ENCODE results near the gene POGLUT2. TPM values are rescaled to one million over a fixed set of nuclear protein-coding genes. Genes with fewer than 3 reads are reported as not detected.

POGLUT2 gene
- total RNA-seq = 12.2 and 19.9 TPM in 2 replicates

DNA sequence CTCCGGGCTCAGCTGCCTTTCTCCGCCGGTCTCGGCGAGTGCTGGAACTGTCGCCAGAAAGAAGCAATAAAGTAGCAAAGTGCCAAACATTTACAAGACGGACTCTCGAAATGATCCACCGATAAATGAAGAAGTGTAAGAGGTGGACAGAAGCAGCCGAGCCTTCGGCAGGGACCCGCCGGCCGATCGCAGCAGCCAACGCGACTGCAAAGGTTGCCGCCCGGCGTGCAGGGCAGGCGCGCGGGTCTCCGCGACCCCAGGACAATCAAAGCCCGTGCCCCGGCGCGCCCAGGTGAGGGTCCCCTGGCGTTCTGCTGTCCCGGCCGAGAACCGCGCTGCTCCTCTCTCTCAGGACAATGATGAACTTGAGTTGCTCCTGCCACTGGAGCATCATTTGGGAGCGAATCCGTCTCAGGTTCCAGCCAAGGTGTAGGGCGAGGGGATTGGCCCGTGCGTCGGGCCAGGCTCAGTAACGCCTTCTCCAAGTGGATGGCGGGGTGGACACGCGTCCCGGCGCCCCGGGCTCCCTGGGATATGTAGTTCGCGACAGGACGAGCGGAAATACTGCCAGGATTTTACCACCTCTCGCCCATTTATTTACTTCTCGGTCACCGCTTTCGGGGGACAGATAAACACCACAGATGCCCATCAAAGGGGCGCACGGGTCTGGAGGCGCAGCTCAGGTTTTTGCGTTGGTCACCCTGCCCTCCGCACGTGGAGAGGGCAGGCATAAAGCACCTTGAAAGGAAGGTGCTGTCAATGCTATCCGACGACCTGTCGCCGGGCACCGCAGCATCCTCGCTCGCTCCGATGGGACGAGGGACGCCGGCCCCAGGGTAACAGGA, at the start of gene POGLUT2, which contains the start of gene BIVM:
Gene POGLUT2 (minus strand): TSS at position 396 of the 845 bp plus-strand sequence. CDS start 306 bp downstream, at position 90.
Gene BIVM (plus strand): TSS at position 539 of the 845 bp plus-strand sequence. CDS start 8,149 bp downstream, outside the sequence.

GRCh38 chr13:102845630-102846260, 47.0 kb upstream of the POGLUT2 start, which contains the start of gene ERCC5:
TSS of gene ERCC5 (plus strand) at chr13:102846032. CDS start at chr13:102846267, 235 bp downstream.

DNA sequence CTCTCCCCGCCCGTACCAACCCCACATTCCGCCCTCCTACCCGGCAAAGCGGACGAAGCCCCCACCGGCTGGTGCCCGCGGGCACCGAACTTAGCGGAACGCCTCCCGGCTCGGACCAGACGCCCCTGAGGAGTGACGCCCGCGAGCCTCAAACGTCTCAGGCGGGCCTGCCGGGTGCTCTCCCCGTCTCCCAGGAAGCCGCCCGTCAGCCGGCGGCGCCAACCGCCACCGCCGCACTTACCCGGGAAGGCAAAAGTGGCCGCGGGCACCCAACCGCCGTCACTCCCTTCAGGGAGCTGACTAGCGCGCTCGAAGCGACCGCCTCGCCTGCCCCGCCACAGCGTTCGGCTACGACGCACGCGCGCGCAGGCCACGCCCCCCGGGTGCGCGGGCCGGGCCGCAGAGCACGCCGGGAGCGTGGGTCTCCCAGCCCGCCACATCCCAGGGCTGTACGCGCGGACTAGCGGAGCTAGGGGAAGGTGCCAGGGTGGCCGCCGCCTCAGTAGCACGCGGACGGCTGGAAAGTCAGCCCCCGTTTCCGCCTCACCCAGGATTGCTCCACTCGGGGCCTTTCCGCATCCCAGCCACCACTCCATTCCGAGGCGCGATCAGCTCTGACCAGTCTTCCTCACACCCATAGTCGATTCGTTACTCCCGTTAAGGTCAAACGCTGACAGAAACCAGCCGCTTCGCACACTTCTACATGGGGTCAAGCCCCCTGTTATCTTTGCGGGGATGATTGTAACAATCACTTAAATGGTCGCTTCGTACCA, 25.1 kb downstream of the POGLUT2 start, which contains the start of gene TEX30:
Gene TEX30 (minus strand): TSS at position 346 of the 773 bp plus-strand sequence. CDS start 3,760 bp downstream, outside the sequence.

Other genes starting within 250 kb of the POGLUT2 start
- 45.4 and 49.2 TPM in 2 replicates for gene TPP2, start 202.0 kb downstream of the POGLUT2 start, total RNA-seq
- gene METTL21C, start 103.9 kb downstream of the POGLUT2 start, total RNA-seq = not detected in 2 replicates
- gene TEX30, start 25.2 kb downstream of the POGLUT2 start, total RNA-seq = 5.7 and 8.6 TPM in 2 replicates
- gene BIVM, start 143 bp upstream of the POGLUT2 start, total RNA-seq = 11.8 and 14.7 TPM in 2 replicates
- gene ERCC5, start 47.1 kb upstream of the POGLUT2 start, total RNA-seq = 70.5 and 74.9 TPM in 2 replicates

Measured in smooth muscle cell of bladder (primary cell).